GM18861 (cell line): ENCODE data around the gene CNTNAP1.

Experiments
- ATAC-seq: cut with Tn5 transposase; IDR thresholded peaks from one replicate; pipeline ENCODE4 v1.9.1; 2021; ENCODE audit not compliant: unreplicated experiment

Gene CNTNAP1

DNA sequence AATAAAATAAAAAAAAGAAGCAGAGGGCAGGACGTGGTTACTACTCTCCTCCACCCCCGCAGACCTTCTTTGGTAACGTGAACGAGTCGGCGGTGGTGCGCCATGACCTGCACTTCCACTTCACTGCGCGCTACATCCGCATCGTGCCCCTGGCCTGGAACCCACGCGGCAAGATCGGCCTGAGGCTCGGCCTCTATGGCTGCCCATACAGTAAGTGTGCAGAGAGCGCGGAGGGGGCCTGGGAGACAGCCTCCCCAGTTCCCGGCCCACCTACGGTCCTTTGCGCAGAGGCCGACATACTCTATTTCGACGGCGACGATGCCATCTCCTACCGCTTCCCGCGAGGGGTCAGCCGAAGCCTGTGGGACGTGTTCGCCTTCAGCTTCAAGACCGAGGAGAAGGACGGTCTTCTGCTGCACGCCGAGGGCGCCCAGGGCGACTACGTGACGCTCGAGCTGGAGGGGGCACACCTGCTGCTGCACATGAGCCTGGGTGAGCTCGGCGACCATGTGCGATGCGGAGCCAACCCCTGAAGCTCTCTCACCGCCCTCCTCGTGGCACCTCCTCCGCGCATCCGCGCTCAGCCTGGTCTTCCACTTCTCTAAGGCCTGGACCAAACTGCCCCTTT, 2.7 kb downstream of the CNTNAP1 start:
- ATAC-seq = no peak

DNA sequence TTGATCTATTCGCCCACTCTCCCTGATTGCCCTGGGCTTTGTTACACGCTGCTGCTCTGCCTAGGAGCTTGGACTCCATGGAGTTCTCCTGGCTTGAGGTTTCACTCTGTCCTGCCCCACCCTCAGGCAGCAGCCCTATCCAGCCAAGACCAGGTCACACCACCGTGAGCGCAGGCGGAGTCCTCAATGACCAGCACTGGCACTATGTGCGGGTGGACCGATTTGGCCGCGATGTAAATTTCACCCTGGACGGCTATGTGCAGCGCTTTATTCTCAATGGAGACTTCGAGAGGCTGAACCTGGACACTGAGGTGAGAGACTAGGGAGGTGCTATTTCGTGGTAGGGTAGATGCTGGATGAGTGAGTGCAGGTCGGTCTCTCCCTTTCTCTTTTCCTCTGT, 3.5 kb downstream of the CNTNAP1 start:
- no peak for ATAC-seq

DNA sequence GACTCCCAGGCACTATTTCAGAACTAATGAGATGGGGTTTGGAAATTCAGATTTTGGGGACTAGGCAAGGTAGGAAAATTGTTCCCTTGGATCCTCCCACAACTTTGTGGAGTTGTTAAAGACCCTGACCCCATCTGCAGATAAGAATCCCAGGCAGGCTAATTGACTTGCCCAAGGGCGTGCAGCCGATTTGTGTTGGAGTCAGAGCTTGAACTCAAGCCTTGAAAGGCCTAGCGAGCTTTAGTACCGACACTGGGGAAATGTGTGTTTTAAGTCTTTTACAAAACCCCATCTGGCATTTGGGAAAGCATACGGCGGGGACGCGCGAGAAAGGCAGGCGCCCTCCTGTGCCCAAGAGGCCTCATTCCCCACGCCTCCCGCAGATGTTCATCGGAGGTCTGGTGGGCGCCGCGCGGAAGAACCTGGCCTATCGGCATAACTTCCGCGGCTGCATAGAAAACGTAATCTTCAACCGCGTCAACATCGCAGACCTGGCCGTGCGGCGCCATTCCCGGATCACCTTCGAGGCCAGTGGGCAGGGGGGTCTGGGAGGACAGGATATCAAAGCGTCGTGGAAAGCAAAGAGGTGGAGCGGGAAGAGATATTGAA, 4.3 kb downstream of the CNTNAP1 start:
- ATAC-seq = no peak

DNA sequence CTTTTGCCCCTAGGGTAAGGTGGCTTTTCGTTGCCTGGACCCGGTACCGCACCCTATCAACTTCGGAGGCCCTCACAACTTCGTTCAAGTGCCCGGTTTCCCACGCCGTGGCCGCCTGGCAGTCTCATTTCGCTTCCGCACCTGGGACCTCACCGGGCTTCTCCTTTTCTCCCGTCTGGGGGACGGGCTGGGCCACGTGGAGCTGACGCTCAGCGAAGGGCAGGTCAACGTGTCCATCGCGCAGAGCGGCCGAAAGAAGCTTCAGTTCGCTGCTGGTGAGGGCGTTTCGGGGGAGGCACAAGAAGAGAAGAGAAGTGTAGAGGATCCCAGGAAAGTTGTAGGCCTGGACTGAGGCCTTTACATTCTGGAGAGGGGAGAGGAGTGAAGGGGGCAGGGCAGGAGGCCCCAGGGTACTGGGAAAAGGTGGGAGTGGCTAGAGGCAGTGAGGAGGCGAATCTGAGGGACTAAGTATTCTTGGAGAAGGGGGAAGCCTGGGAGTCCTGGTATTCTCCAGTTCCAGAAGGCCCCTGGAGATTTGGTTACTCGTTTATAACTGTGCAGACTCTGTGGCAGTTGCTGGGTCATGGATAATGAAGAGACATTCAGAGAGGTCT, 5.5 kb downstream of the CNTNAP1 start:
- ATAC-seq = no peak

DNA sequence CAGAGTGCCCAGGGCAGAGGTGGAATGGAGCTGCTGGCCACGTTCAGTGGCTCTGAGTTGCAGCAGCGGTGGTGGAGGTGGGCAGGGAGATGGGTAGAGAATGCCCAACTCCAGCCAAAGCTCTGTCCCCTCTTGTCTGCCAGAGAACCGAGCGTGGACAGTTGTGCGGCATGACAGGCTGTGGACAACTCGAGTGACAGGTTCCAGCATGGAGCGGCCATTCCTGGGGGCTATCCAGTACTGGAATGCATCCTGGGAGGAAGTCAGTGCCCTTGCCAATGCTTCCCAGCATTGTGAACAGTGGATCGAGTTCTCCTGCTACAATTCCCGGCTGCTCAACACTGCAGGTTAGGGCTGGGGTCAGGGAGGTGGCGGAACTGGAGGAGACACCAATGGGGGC, 8.3 kb downstream of the CNTNAP1 start:
- ATAC-seq = no peak

DNA sequence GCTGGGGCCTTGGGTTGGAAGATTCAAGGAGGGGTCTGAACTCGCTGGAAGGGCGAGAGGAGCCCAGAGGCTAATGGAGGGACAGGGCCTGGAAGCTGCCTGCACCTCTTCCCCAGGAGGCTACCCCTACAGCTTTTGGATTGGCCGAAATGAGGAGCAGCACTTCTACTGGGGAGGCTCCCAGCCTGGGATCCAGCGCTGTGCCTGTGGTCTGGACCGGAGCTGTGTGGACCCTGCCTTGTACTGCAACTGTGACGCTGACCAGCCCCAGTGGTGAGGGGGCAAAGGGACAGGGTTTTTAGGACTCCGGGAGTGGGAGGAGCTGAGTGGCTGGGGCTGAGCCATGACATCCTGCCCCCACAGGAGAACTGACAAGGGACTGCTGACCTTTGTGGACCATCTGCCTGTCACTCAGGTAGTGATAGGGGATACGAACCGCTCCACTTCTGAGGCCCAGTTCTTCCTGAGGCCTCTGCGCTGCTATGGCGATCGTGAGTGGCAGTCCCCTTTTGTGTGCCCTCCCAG, 8.8 kb downstream of the CNTNAP1 start:
- no peak for ATAC-seq

DNA sequence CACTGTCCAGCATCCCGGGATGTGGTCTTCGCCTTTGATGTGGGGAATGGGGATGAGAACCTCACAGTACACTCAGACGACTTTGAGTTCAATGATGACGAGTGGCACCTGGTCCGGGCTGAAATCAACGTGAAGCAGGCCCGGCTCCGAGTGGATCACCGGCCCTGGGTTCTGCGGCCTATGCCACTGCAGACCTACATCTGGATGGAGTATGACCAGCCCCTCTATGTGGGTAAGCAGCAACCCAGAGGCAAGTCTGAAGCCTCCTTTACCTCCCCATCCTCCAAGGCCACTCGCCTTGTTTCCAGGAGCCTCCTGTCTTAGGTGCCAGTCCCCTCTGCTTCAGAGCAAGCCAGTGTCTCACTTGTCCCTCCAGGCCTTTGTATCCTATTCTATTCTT, 10.2 kb downstream of the CNTNAP1 start:
- no peak for ATAC-seq

DNA sequence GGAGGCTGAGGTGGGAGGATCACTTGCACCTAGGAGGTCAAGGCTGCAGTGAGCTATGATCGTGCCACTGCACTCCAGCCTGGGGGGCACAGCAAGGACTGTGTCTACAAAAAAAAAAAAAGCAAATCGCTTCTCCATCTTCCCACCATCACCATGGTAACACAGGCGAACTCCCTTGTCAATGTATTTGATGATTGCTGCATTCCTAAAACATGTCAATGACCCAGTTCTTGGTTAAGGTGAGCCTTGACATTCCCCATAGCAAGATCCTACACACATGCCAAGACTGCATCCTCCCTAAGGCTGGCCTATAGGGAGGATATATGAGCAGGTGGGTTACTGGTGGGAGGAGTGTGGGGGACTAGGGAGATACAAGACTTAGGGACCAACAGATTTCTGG, 12.2 kb downstream of the CNTNAP1 start:
- no peak for ATAC-seq

DNA sequence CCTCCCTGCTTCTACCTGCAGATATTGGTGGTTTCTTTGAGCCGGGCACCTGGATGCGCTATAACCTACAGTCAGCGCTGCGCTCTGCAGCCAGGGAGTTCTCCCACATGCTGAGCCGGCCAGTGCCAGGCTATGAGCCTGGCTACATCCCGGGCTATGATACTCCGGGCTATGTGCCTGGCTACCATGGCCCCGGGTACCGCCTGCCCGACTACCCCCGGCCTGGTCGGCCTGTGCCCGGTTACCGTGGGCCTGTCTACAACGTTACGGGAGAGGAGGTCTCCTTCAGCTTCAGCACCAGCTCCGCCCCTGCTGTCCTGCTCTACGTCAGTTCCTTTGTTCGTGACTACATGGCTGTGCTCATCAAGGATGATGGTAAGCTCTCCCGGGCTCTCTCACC, 13.2 kb downstream of the CNTNAP1 start:
- ATAC-seq = no peak

DNA sequence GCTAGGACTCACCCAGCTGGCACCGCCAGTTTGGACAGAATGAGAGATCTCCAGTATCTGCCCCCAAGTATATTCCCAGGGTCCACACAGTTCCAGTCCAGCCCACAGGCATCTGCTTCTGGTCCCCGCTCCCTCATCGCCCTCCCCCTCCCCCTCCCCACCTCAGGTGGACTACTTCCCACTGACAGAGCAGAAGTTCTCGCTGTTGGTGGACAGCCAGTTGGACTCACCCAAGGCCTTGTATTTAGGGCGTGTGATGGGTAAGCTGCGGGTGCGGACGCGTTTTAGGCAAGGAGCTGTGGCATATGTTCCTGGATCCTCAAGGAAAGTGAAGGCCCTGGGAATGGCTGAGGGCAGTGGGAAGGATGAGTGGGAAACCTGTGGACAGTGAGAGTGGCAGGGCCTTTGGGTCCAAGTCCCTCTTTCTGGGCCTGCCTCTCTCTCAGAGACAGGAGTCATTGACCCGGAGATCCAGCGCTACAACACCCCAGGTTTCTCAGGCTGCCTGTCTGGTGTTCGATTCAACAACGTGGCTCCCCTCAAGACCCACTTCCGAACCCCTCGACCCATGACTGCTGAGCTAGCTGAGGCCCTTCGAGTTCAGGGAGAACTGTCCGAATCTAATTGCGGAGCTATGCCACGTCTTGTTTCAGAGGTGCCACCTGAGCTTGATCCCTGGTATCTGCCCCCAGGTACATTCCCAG, 14.9 kb downstream of the CNTNAP1 start:
- no peak for ATAC-seq

DNA sequence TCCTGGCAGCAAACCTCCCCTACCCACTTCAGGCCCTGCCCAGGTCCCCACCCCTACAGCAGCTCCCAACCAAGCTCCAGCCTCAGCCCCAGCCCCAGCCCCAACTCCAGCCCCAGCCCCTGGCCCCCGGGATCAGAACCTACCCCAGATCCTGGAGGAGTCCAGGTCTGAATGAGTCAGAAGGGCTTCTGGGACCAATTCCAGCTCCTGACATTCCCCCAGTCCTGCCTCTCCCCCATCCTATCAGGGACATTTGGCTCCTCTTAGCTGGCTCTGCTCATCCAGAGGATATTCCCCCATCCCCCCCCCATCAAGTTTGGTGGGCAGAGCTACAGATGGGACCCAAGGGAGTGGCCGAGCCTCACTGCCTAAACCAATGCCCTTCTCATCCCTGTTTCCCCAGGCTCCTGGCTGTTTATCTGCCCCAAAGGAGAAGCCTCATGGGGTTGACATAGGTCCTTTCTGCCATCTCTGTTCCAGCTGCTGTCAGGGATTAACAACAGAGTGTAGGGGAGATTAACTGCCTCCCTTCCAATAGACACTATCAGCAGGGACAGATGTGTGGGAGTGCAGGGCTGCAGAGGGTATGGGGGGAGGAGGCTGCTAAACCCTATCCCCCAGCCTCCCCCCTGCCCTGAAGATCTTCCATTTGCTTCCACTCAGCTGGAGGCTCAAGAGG, 16.5 kb downstream of the CNTNAP1 start:
- ATAC-seq = no peak

DNA sequence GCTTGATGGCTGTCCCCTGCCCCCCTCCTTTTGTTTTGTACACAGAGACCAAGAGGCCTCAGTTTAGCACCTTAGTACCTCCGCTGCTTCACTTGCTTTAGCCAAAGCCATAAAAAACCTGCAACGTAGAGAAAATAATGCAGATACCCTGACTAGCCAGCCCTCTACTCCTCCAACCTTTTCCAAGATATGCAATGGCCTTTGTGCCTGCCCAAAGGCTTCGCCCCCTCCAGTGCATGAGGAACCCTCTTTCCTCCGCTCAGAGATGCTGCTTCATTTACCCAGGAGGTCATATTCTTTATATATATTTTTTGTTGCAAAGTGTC, 17.0 kb downstream of the CNTNAP1 start:
- ATAC-seq = no peak

DNA sequence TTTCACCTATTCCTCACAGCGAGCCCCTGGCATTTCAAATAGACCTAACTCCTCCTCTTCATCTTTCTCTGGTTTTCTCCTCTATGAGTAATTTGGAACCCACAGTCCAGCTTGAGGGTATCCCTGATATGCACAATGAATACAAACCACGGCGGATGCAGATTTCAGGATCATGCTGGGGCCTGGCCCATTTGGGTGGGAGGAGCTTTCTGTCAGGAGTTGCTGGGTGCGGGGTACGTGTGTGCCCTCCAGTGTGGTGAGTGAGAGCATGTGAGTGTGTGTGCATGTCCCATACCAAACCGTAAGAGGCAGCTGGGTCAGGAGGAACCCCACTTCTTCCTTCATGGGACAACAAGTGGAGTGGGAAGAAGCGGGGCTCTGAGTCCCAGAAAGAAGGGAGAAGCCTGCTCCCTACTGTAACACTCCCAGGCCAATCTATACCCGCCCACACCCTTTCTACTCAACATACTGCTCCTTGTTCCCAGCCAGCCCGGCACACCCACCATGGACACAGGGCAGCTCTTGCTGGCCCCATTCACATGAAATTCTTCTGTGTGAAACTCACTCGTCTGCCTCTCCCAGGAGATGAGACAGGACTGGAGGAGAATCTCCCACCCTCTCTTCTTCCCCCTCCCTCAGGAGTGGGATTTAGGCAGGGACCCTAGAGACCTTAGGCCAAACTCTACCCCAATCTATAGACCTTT, 18.4 kb downstream of the CNTNAP1 start:
- ATAC-seq = no peak

DNA sequence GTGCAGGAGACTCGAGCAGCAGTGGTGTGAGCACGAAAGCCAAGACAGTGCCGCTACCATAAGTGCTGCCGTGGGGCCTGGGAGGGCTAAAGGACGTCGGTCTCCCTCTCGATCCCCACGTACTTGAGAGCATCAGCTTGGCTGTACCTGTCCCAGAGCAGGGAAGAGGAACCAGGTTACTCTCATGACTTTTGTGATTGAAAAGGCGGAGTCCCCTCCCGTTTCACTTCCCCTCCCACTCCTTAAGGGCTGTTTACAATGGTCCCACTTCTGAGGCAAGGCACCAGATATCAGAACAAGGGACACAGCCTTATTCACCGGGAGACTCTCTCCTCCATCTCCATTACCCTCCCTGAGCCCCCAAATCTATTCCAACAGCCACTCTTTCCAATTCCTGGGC, 20.1 kb downstream of the CNTNAP1 start:
- no peak for ATAC-seq

DNA sequence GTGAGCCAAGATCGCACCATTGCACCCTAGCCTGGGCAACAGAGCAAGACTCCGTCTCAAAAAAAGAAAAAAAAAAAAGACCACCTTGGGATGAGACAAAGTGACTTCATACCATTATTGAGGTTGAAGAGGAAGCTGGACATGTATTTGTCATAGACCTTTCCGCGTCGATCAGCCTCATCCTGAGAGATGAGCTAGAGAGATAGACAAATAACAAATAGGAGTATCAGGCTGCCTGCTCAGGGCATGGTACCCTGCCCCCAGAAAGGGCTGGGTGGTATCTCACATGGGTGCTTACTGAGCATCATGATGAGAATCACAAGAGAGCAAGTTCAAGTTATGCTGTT, 22.1 kb downstream of the CNTNAP1 start:
- peak; percentile 12 for ATAC-seq

DNA sequence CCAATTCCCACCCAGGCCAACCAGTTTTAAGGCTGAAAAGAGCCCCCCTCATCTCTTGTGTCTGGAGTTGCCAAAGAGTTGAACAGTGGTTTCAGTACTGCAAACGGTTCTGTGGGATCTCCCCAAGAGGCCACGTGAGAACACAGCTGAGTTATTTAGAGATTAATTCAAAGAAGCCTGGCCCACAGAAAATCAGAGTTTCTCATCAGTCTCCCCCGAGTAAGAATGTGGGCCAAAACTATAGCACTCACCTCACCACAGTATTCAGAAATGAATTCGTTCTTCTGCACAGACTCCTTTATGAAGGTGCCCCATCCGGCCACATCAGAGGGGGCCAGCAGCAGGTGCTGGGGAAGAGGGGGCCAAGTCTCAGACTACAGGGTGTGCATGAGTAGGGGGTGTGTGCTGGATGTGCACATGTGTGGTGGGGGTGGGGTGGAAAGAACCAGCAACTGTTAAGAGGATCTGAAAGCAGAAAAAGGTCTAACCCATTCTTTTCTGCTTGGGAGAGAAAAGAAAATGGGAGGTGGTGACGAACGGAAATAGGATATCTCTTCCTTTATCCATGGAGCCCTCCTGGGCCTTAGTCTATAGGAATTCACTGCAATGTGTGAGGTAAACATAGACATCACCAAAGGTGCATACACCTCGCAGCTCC, 22.6 kb downstream of the CNTNAP1 start:
- peak; percentile 49 for ATAC-seq

DNA sequence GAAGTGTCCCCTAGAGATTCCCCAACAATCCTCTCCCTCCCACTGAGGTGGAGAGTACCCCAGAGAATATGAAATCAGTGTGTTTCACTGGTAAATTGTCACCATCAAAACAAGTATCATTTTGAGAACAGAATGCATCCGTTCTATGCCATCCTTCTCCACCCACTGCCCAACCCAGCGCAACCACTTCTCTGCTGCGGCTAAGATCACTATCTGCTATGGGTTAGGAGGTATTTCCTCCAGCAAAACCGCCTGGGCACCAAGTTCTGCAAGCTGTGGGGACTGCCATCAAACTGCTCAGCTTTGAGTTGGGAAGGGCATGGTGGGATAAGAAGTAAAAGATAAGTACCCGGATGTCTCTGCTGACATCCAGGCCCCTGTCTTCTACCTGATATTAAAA, 24.4 kb downstream of the CNTNAP1 start:
- ATAC-seq = no peak

DNA sequence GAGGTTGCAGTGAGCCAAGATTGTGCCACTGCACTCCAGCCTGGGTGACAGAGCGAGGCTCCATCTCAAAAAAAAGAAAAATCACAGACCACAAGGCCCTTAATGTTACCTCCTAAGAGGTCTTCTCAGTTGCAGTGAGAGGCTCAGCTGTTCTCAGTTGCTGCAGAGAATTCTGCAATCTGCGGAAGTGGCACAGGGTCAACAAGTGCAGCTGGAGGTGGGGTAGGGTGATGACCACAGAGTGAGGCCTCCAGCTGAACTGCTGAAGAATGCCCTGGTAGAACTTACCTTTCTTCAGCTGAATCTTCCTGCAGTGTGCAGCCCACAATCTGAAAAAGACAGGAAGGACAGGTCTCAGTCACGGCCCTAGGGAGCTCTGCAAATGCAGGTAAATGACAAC, 26.3 kb downstream of the CNTNAP1 start:
- no peak for ATAC-seq

DNA sequence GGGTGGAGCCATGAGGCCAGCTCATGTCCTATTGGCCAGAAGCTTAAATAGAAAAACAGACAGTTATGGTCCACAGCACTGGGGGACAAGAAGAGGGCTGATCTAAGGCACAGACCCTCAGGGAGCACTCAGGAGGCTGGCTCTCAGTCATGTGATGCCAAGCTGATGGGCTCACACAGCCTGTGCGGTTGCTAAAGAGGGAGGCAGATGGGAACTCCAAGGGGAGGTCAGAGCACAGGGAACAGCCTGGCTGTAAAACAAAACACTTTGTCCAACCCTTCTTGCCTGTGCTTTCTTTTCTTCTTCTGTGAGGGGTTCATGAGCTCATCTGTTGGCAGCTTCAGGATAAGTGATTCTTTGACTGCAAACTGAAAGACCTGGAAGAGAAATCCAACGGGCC, 27.2 kb downstream of the CNTNAP1 start:
- ATAC-seq = no peak

DNA sequence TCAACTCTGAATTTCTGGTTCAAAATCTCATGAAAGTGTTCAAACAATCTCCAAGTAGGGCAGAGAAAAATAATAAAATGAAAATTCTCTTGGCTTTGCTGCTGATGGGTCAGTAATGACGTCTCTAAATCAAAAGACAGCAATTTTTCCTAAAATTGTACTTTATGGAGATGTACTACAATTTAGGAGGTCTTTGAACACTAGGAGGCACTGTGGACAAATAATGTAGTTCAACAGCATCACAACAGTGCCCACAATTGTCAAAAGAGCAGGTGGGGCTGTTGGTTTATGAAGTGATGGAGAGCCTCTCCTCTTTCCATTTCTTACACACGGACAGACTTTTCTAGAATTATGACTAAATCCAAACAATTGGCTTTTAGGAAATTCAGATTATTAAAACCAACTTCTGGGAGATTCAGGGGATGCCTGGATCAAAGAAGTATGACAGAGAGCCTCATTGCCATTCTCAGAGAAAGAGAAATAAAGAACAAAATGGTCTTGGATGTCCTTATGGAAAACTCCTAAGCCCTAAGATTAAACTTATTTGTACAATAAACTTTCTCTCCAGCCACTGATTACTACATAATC, 38.8 kb downstream of the CNTNAP1 start:
- ATAC-seq = no peak
